Activated CD4-positive, CD25-positive, alpha-beta regulatory T cell treated with anti-CD3 and anti-CD28 coated beads, Interleukin-2, amount 50 U/mL, for 24 hours (primary cell): Measurements from ENCODE around the gene AGAP3.

Experiments used
- ATAC-seq, 2 donors: fragments of 150-1000 bp; cut with Tn5 transposase; one replicate each; pipeline ENCODE4 v1.10.0; 2021; ENCODE audit warnings: mild to moderate bottlenecking in 1 of 2, moderate library complexity in 1 of 2

AGAP3 gene

DNA sequence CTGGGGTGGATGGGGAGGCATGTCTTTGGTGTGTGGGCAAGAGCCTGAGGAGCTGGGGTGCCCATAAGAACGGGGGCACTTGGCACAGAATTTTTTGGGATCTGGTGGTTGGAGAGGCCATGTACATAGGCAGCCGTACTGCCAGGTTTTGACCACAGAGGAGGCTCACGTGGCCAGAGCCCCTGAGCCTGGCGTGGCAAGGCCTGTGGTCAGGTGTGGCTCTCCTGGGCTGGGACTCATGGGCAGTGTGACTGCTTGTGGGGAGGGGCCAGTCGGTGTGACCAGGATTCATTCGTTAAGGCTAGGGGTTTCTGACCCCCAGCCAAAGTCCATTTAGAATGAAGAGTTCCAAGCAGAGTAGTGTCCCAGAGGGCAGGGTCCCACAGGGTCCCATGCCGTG, 38.2 kb downstream of the AGAP3 start:
- ATAC-seq, result no peak

DNA sequence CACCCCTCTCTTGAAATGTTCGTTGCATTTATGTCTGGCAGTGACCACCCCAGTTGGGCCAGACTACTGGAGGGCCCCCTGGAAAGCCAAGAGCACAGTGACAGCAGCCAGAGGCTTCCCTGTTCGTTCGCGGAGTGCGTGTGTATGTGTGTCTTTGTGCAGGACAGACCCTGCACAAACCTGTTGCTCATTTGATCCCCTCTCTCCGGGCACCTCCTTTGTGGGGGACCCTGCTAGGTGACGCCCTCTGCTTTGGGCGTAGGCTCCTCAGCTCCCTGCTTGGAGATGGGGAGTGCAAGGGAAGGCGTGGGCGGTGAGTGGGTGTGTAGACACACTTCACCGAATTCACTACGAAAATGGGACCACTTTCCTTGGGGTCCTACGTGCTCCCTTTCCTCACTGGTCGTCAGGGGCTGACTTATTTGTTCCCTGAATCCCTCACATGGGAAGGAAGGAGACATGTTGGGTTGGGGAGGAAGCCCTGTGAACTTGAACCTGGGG, 38.7 kb downstream of the AGAP3 start:
- ATAC-seq, result no peak

GRCh38 chr7:151125470-151125845, 39.2 kb downstream of the AGAP3 start:
- no peak for ATAC-seq

DNA sequence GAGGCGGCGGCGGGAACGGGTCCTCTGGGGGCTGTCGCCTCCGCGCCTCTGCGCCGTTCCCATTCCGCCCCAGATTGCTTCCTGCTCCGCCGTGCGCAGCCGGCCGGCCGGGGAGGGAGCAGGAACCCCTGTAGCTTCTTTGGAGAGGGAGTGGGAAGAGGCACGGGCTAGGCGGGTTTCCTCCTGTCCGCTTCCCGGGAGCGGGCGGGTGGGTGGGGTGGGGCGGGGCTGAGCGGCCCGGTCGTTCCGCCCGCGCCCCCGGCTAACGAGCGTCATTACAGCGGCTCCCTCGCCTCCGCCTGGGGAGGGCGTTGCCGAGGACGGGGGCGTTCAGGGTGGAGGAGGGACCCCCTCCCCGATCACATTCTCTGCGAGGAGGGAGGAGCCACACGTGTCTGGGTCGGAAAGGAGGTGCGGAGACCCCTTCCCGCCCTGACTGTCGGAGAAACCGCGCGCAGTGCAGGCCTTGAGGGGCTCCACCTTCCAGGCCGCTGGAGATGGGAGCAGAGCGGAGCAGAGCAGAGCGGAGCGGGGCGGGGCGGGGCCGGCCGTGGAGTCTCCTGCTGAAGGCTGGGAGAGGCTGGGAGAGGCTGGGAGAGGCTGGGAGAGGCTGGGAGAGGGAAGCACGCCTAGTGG, 39.7 kb downstream of the AGAP3 start:
- ATAC-seq, result no peak

- no peak for ATAC-seq
Measured at GRCh38 chr7:151126491-151127137, 40.3 kb downstream of the AGAP3 start.

DNA sequence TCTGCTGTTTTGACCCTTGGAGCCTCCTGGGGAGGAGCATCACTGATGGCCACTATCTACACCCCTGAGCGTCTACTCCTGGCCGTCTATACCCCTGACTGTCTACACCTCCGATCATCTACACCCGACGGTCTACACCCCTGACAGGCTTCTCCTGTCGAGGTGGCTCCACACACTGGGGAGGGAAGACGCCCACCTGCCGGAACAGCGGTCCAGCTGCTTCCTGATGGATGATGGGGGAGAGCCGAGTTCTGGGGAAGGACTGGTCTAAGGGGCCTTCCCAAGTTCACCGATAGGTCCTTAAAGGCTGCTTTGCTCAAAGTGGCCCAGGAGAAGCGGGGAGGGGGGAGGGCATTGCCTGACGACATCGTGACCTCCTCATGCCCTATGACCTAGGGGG, 41.9 kb downstream of the AGAP3 start:
- no peak for ATAC-seq

DNA sequence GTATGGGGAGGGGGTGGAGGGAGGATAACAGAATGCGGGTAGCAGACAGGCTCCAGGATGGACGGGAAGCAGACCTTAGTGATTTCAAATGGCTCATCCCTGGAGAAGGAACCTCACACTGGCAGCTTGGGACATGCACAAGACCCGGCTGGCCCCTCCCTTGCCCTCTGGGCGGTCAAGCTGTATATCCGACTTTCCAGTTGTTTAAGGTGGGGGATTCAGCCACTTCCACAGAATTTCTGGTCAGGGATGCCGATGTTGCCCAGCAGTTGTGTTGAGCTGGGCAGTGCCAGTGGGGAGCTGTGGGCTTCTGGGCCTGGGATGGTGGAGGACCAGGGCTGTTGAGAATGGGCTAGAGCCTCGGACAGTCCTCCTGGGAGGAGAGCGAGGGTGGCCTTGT, 42.4 kb downstream of the AGAP3 start:
- ATAC-seq, result no peak

DNA sequence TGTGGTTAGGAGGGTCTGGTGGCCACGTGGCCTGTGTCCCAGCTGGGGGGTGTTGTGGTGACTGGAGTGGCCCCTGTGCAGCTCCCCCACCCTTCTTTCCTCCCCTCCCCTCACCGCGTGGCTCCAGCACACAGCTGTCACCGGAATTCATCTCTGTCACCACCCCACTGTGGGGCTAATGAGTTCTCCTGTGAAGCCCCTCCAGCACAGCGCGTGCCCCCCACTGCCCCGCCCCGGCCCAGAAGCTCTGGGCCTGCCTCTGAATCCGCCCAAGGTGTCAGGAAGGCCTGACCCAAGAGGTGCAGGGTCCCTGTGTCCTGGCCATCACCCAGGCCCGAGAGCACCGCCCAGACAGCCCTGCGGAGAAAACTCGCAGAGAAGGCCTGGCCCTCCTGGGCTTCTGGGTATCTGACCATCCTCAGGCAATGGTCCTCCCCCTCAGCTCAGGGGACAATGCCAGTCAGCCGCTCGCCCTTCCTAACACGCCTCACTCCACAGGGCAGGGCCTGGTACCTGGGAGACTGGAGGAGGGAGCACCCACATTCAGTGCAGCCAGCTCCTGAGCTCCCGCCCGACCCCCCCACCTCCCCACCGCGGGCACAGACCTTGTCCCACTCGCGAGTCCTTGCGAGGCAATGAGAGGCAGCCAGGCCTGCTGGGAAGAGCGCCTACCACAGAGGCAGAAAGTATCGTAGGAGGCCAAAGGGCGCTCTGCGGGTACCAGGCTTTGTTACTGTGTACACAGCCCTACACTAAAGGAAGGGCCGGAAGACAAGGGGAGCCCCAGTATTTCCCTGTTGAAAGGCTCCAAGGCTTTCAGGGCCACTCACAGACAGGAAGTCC, 43.1 kb downstream of the AGAP3 start:
- no peak for ATAC-seq

DNA sequence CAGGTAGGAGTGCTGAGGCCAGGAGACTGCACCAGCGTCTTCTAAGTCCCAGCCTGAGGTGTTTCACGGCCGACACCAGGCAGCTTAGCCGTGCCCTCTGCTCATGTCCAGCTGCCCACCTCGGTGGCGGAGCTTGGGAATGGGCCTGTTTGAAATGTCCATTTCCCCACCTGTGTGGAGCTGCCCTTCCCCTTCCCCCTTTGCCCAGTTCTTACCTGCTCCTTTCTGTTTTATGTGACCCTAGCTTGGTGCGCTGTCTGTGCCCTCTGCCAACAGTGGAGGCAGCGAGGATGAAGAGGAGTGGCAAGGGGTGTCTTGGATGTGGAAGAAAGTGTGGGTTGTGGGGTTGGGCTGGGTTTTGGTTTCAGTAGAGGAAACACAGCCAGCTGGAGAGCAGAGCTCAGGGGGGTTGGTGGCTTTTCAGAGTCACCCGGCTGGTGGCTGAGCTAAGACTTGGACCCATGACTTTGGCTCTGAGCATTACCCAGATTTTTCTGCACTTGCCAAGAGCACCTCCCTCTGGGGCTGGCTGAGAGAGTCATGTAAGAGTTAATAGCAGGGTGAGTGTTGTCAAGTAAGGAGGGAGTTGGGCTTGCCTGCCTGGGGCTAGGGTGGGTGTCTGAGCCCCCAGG, 43.8 kb downstream of the AGAP3 start:
- ATAC-seq, result no peak

GRCh38 chr7:151130741-151131157, 44.5 kb downstream of the AGAP3 start:
- no peak for ATAC-seq

DNA sequence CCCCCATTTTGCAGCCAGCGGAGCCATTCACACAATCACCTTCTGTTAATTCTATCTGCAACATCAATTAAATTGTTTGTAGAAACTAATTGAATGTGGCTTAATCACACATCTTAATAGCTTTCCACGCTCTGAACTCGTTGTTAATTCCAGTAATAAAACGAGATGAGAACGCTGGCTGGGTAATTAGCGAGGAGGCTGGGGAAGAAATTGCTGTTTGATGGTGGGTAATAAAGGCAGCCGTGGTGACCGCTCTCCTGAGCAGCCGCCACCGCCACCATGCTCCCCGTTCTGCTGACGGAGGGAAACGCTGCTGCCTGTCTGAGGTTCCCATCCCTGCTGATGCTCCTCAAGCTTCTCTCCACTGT, 44.9 kb downstream of the AGAP3 start:
- no peak for ATAC-seq

DNA sequence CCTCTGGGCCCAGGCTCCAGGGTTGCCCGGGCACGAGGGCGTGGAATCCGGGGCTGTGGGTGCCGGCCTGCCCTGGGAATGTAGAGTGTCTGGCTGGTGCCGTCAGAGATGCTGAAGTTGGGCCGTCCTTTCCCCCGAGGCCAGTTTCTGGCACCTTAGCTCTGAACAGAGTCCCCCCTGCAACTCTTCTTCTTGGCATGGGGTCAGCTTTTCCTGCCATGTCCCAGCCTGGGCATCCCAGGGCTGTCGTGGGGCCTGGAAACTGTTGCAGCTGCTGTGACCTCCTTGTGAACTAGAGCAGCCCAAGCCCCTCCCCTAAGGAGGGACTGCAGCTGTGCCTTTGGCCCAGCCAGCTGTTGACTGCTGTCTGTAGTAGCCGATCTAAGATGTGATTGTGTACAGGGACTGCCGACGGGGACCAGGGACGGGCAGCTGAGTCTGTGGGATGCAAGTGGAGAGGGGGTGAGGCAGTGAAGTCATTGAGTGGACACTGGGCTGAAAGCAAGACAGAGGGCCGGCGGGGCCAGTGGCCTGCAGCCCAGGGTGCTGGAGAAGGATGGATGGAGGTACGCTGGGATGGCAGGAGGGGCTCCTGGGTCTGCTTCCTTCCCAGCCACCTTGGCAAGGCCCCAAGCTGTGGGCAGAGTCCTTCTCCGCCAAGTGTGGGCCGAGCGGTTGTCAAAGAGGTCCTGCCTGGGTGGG, 45.5 kb downstream of the AGAP3 start:
- no peak for ATAC-seq

- no peak for ATAC-seq
Measured at GRCh38 chr7:151132461-151133205, 46.4 kb downstream of the AGAP3 start.

DNA sequence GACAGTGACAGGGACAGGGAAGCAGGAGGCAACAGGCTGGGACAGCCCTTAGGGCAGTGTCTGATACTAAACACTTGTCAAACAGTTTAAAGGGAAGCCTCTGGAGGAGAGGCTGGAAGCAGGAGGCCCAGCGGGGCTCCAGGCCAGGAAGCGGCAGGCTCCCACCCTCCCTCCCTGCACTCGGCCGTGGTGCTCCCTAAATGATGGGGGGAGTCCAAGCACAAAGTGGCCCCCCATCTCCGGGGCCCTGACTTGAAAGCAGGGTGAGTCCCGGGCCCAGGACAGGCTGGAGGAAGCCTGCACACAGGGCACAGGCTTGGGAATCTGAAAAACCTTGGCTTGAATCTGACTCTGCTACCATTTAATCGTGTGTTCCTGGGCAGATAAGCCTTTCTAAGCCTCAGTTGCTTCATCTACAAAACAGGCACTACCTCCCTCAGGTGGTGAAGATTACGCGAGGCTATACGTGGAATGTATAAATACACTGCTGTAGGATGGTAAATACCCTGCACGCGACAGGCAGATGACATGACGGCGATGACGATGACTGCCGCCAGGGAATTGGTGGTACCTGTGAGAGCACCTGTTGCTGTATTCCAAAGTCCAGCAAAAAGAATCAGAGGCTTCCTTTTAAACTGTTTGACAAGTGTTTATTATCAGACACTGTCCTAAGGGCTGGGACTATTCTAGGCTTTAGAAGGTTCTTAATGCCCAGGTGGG, 47.2 kb downstream of the AGAP3 start:
- ATAC-seq, result no peak

DNA sequence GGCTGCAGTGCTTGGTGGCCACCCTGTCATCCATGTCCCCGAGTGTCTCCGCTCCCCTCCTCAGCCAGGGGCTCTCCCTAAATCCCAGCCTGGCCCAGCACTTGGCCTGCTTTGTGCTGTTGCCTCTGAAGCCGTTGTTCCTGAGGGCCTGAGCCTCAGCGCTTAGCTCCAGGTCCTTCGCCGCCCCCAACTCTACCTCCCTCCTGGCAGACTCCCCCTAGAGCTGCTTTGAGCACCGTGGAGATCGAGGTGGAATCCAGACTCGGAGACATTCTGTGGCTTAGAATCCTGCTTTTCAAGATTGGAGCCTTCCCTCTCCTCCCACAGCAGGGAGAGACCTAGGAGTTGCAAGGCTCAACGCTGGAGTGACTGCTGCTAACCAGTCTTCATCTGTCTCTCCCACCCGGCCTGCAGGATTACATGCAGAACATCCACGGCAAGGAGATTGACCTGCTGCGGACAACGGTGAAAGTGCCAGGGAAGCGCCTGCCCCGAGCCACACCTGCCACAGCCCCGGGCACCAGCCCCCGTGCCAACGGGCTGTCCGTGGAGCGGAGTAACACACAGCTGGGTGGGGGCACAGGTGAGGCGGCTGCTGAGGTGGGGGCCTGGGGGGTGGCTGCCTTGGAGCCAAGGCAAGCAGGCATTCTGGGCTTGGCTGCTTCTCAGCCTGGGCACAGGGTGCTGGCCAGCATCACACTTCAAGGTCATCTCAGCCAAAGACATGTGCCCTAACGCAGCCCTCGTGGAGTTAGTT, 47.9 kb downstream of the AGAP3 start:
- no peak for ATAC-seq

DNA sequence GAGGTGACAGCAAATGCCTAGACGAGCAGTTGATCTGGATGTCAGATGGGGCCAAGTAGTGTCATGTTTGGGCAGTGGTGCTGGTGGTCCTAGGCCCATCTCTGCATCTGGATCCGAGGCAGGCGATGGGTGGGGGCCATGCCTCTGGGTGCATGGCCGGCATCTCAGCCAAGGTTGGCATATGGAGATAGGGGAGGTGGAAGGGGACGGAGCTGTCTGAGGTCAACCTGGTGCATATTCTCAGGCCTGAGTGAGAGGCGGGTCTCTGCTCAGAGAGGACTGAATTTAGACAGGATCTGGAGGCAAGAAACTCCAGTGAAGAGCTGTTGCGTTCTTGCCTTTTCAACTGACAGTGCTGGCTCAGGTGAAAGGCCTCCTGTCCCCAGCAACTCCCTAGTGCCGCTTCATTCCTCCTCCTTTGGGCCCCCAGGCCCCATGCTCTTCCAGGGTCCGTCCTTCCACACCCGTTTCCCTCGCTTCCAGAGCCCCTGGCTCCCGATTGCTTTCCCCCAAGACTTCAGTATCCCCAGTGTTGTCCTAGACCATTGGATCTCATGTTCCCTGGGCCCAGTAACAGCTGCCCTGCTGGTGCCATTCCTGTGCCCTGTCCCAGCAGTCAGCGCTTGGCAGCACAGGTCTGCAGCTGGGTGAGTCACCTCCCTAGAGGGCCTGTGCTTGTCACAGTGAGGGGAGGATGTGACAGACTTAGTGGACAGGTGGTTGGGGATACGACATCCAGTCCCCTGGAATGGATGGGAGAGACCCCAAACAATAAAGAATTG, 48.7 kb downstream of the AGAP3 start:
- no peak for ATAC-seq

- no peak for ATAC-seq
Measured at GRCh38 chr7:151135525-151135845, 49.2 kb downstream of the AGAP3 start.

DNA sequence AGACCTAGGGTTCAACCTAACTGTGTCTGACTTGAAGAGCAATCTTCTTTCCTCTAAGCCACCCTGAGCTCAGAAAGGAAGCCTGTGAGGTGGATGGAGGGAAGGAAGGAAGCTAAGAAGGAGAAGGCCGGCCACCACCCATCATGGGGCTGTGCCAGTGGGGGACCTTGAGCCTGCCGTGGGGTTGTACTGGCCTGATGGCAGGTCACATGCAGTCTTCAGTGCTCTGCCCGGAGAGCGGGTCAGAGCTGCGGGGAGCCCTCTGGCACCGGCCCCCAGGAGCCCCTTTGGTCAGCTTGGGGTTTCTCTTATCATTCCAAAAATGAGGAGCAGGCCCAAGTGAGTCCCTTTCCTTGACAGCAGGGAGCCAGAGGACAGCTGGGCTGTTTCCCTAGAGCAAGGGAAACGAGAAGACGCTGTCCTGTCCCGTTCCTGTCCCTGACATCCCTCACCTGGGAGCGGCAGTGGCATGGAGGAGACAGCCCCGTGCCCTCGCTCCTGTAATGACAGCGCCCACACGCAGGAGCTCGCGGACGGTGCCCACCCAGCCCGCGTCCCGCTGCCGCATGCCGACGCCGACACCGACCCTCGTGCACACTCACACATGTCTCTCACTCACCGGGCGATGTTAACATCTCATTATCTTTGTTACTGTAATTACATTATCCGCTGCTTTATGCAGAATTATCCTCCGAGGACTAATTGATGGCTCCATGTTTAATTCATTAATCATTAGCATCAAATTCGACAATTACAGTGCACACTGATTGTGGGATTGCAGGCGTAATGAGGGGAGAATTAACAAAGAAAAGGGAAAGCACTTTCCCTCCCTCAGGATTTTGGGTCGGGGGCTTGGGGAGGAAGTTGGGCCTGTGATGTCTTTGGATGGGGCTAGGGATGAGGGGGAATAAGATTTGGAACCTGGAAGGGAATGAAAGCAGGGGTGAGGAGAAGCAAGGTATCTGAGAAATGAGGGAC, 49.9 kb downstream of the AGAP3 start:
- no peak for ATAC-seq
